Heart right ventricle (tissue), 16 donors: ENCODE measurements around the gene LCN15. TPM values are rescaled to one million over a fixed set of nuclear protein-coding genes. Genes with fewer than 3 reads are reported as not detected.

Experiments
- ATAC-seq, 8 donors: fragments of 200-7000 bp; cut with Tn5 transposase; one replicate each; pipeline ENCODE4 v1.9.1; 2020; ENCODE audit warnings: mild to moderate bottlenecking in 8 of 8, moderate library complexity in 8 of 8, moderate number of reproducible peaks in 1 of 8
- DNase-seq, 2 donors: peaks; one replicate each; pipeline ENCODE4 v3.0.0-alpha.2; 2020
- H3K27ac ChIP-seq, 10 donors: fragments of 200-600 bp; sonication (generic) in 2 of 10; one replicate each; pipeline versions ENCODE4 v1.5.0 to v1.8.0; 2020 to 2022; ENCODE audit warnings: mild to moderate bottlenecking in 3 of 10
- H3K27me3 ChIP-seq, 7 donors: fragments of 200-600 bp; one replicate each; pipeline ENCODE4 v1.8.0; 2021 to 2022; ENCODE audit warnings: mild to moderate bottlenecking in 2 of 7
- H3K36me3 ChIP-seq, 9 donors: fragments of 200-600 bp; sonication (generic) in 1 of 9; one replicate each; pipeline versions ENCODE4 v1.5.0 to v1.8.0; 2020 to 2022; ENCODE audit warnings: mild to moderate bottlenecking in 2 of 9
- H3K4me1 ChIP-seq, 9 donors: fragments of 200-600 bp; sonication (generic) in 1 of 9; one replicate each; pipeline versions ENCODE4 v1.5.0 to v1.8.0; 2020 to 2022; ENCODE audit warnings: mild to moderate bottlenecking in 4 of 9
- H3K4me3 ChIP-seq, 10 donors: fragments of 200-600 bp; sonication (generic) in 2 of 10; one replicate each; pipeline versions ENCODE4 v1.5.0 to v1.8.0; 2020 to 2022; ENCODE audit warnings: mild to moderate bottlenecking in 7 of 10, moderate library complexity in 2 of 10
- H3K9me3 ChIP-seq, 11 donors: fragments of 200-600 bp in 10 of 11; sonication (generic) in 2 of 11; one replicate each; pipeline versions ENCODE4 v1.5.0 to v1.8.0; 2013 to 2022; ENCODE audit warnings: mild to moderate bottlenecking in 2 of 11, control low read depth in 1 of 11, moderate library complexity in 1 of 11
- WGBS, 2 donors: extraction: QIAGEN DNeasy Blood & Tissue Kit; methylation state at CpG; one replicate each; pipeline ENCODE4 v1.1.7; 2013; ENCODE audit warnings: inconsistent platforms in 1 of 2; 5-methylcytosine and 5-hydroxymethylcytosine counted together
- intact Hi-C, 10 donors: fragments of 100-400 bp; cut with DNase I; formaldehyde crosslinking; loops; one replicate each; pipeline versions ENCODE4 v1.11.1 to v1.14.2; 2022
- polyA plus RNA-seq, 2 donors: library from polyadenylated mRNA; stranded (reverse); fragments of 200-250 nt; gene quantifications; one replicate each; pipeline ENCODE4 v1.2.3, GENCODE V29; 2013
- total RNA-seq, 10 donors: library from RNA; stranded (reverse); fragmentation: NEBNext Ultra II Directional in 3 of 10; extraction: Animal tissue kit (Norgen Biotek cat#: 25700) in 3 of 10; gene quantifications; one replicate each; pipeline versions ENCODE4 v1.2.1 to v1.2.4, GENCODE V29; 2021 to 2023
- TF ChIP-seq, protein P1 (sequence below), 9 donors: fragments of 200-600 bp; sonication (generic) in 2 of 9; IDR thresholded peaks; one replicate each; pipeline versions ENCODE4 v1.5.0 to v1.8.0; 2021 to 2022; ENCODE audit warnings: antibody characterized with exemption in 9 of 9, mild to moderate bottlenecking in 5 of 9, moderate library complexity in 1 of 9
- donor health status: Arrhythmogenic right ventricular cardiomyopathy.
- donor health status: ischemic (EF 13 %, LVEDD 7.1; RV severe dilation, severe dysfunction).
- donor health status: healthy with polysubstance abuse.
- donor health status: DM: no; HTN: yes; CAD: no.
- donor health status: DM: no; HTN: no; CAD: no.
- donor health status: ischemic (EF 25% LVEDD 6.9; RV normal size, moderate dysfunction).
- donor health status: ischemic (EF 25% LVEDD 5.7; RV mildly dilated, moderate dysfunction).
- donor health status: healthy.
- donor health status: DM: yes; HTN: yes; CAD: no.
- donor health status: Ischemic cardiomyopathy.
- donor health status: ischemic (EF 35%, LVEDD 5.7; RV mildly dilated, moderate dysfunction).
- donor health status: nonischemic (EF 11% LVEDD 7.7; RV severe dilation, severe dysfunction).
- donor health status: DM: yes; HTN: yes; CAD: no.
- donor health status: PGD.
- donor health status: ischemic (EF 29% LVEDD 5.4; RV normal size, mild dysfunction).
- donor health status: nonischemic (EF 23%, LVEDD 6.1; RV moderate dilation, normal function).

The LCN15 gene
- total and polyA plus RNA-seq, 12 donors = 0.85 to 20.1 (median 1.3) TPM; not detected in 7

DNA sequence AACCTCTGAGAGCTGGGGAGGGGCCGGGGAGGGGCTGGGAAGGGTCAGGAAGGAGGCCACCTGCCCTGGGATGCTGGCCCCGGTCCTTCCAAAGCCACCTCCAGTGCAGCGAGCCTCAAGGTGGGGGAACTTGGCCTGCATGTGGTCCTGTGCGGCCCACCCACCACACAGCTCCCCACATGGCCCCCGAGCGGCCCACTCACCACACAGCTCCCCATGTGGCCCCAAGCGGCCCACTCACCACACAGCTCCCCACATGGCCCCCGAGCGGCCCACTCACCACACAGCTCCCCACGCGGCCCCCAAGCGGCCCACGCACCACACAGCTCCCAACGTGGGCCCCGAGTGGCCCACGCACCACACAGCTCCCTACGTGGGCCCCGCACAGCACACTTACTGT, 19.5 kb downstream of the LCN15 start:
- Histone ChIP-seq H3K27ac (peak overlapping the region in 4 of 10 donors; percentile 61 to 88 (median 75)), H3K4me1 (peaks cover 23 to 61% (median 42%) of the 10 kb centered on the region in 9 donors), H3K36me3 (no peaks in the 10 kb centered on the region), H3K9me3 (no peaks in the 10 kb centered on the region), H3K4me3 (peak overlapping the region in 5 of 10 donors; percentile 1 to 35 (median 21)), H3K27me3 (peaks cover 0 to 25% (median 19%) of the 10 kb centered on the region in 7 donors)
- intact Hi-C loops = no loop called here
- 90 to 95% methylated on average over 15 to 18 of the region's 18 CpGs for WGBS, 2 donors
- ATAC-seq (no peak), DNase-seq (no peak)
- TF ChIP-seq, protein P1, sequence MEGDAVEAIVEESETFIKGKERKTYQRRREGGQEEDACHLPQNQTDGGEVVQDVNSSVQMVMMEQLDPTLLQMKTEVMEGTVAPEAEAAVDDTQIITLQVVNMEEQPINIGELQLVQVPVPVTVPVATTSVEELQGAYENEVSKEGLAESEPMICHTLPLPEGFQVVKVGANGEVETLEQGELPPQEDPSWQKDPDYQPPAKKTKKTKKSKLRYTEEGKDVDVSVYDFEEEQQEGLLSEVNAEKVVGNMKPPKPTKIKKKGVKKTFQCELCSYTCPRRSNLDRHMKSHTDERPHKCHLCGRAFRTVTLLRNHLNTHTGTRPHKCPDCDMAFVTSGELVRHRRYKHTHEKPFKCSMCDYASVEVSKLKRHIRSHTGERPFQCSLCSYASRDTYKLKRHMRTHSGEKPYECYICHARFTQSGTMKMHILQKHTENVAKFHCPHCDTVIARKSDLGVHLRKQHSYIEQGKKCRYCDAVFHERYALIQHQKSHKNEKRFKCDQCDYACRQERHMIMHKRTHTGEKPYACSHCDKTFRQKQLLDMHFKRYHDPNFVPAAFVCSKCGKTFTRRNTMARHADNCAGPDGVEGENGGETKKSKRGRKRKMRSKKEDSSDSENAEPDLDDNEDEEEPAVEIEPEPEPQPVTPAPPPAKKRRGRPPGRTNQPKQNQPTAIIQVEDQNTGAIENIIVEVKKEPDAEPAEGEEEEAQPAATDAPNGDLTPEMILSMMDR (IDR thresholded peaks at IDR 0.05) = no peak

DNA sequence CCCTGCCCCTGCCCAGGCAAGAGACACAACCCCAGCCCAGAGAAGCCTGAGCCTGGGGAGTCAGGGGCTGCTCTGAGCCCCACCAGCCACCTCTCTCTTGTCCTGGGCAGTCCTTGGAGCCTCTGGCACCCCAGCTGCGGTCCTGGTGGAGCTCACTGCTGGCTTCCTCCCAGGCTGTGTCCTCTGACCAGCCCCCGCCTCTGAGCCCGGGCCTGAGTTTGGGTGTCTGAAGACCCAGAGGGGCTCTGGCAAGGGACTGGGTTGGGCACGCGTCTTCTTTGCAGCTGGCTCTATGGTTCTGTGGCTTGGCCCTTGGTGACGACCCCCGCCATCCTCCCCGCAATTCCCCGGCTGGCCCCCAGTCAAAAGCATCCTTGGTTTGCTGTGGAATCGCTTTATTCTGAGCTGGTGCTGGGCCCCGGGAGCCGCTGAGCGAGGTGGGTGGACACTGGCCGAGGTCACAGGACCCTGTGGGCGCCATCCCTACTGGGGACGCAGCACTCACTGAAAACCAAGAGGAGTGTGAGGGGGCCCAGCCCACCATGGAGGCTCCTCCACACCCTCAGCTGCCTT, 20.6 kb downstream of the LCN15 start:
- intact Hi-C loops = no loop called here
- H3K4me3 ChIP-seq = peak overlapping the region in 2 of 10 donors; percentile 30 to 35
- H3K27ac ChIP-seq = no peak overlapping the region
- H3K4me1 ChIP-seq = peaks cover 17 to 50% (median 31%) of the 10 kb centered on the region in 9 donors
- no peaks in the 10 kb centered on the region for H3K9me3 ChIP-seq
- ATAC-seq (no peak), DNase-seq (no peak)
- peaks cover 0 to 25% (median 19%) of the 10 kb centered on the region in 7 donors for H3K27me3 ChIP-seq
- no peaks in the 10 kb centered on the region for H3K36me3 ChIP-seq
- TF ChIP-seq, protein P1 (IDR thresholded peaks at IDR 0.05) = no peak
- WGBS, 2 donors = 90 to 91% methylated on average over 16 of the region's 16 CpGs

- DNase-seq (no peak), ATAC-seq (peak in 1 of 8 donors; percentile 6)
- peaks cover 0 to 25% (median 19%) of the 10 kb centered on the region in 7 donors for H3K27me3 ChIP-seq
- peaks cover 11 to 42% (median 25%) of the 10 kb centered on the region in 9 donors for H3K4me1 ChIP-seq
- H3K9me3 ChIP-seq = no peaks in the 10 kb centered on the region
- H3K4me3 ChIP-seq = peak within 1 kb of the TSS in 8 of 10 donors; percentile 5 to 30 (median 16)
- intact Hi-C loops = no loop called here
- WGBS, 2 donors = 70 to 71% methylated on average over 23 to 25 of the region's 25 CpGs
- H3K36me3 ChIP-seq = no peaks in the 10 kb centered on the region
- TF ChIP-seq, protein P1 (IDR thresholded peaks at IDR 0.05) = peak in 6 of 9 donors; percentile 13 to 41 (median 26)
- peak within 1 kb of the TSS in 2 of 10 donors; percentile 26 to 39 for H3K27ac ChIP-seq
Observed at GRCh38 chr9:136742591-136743391, 21.5 kb downstream of the LCN15 start, which contains the start of gene LCN10. Gene LCN10 (minus strand): TSS chr9:136742940. CDS start chr9:136742903, 37 bp downstream.

DNA sequence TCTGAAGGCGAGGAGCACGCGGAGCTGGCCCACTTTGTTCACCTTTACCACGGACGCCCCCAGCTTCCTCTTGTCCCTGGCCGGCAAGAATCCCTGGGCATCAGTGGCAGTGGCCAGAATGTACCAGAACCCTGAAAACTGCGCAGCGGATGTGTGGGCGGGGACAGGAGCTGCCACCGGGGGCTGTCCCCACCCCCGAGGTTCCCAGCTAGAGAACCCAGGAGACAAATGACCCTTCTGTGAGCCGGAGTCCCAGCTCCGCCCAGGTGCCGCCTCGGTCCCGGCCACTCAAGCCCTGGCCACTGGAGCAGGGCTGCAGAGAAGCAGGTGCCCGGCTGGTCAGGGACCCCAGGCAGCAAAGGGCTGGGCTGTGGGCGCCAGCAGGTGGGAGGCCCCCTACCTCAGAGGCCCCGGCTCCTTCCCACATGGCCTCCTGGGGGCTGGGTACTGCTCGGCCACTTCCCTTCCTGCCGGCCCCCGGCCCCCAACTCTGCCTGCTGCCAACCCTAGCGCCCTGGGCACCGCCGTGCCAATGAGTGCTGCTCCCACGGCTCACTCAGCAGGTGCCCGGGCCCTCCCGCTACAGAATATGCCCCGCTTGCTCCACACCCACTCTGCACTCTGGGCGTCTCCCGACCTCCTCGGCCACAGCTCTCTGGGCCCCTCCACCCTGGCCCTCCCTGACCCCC, 22.3 kb downstream of the LCN15 start:
- peak overlapping the region in 8 of 10 donors; percentile 5 to 30 (median 16) for H3K4me3 ChIP-seq
- H3K9me3 ChIP-seq = no peaks in the 10 kb centered on the region
- intact Hi-C loops = no loop called here
- H3K27ac ChIP-seq = peak overlapping the region in 2 of 10 donors; percentile 26 to 39
- WGBS, 2 donors = 52 to 60% methylated on average over 32 of the region's 32 CpGs
- TF ChIP-seq, protein P1 (IDR thresholded peaks at IDR 0.05) = no peak
- peaks cover 0 to 25% (median 19%) of the 10 kb centered on the region in 7 donors for H3K27me3 ChIP-seq
- DNase-seq = no peak
- no peaks in the 10 kb centered on the region for H3K36me3 ChIP-seq
- peak in 7 of 8 donors; percentile 8 to 46 (median 13) for ATAC-seq
- H3K4me1 ChIP-seq = peaks cover 11 to 42% (median 25%) of the 10 kb centered on the region in 9 donors
